T-cell (primary cell): ENCODE measurements around the gene RNF144A. TPM values are rescaled to one million over a fixed set of nuclear protein-coding genes. Genes with fewer than 3 reads are reported as not detected.

Experiments used
- ATAC-seq, 4 experiments: fragments of 200-7000 bp in 3 of 4; fragments of 150-1000 bp in 1 of 4; cut with Tn5 transposase; replicated peaks in 1 of 4; 1 replicate in 3 of 4; 2 replicates in 1 of 4; pipeline ENCODE4 v1.10.0; 2021; ENCODE audit warnings: moderate library complexity in 3 of 4, mild to moderate bottlenecking in 2 of 4, moderate number of reproducible peaks in 1 of 4
- CTCF ChIA-PET, 2 donors: fragments of 300-600 bp; sonication (Branson Sonifier 250); formaldehyde crosslinking; loops; one replicate each; lab custom pipeline; 2022; ENCODE audit warnings: antibody characterized with exemption in 2 of 2; lab: Charles Lee
- POLR2A ChIA-PET, 2 donors: fragments of 300-600 bp; sonication (Branson Sonifier 250); formaldehyde crosslinking; loops; one replicate each; lab custom pipeline; 2022; ENCODE audit warnings: antibody characterized with exemption in 2 of 2; lab: Charles Lee
- DNase-seq, 35 experiments: peaks; one replicate each; pipeline versions ENCODE4 v3.0.0 to v3.0.0-alpha.2; 2013 to 2023
- H3K27ac ChIP-seq: one replicate; pipeline ENCODE4 v1.5.1; 2013; ENCODE audit warnings: low read length
- H3K27me3 ChIP-seq, 2 experiments: replicated peaks in 1 of 2; 1 replicate in 1 of 2; 2 replicates in 1 of 2; pipeline versions ENCODE4 v1.6.1 to v1.7.0; 2013; ENCODE audit warnings: low read length in 1 of 2, mixed read lengths in 1 of 2; ENCODE audit not compliant: control insufficient read depth in 2 of 2, insufficient read depth in 2 of 2; ENCODE audit errors: extremely low read depth in 1 of 2
- H3K36me3 ChIP-seq, 2 donors: 1 replicate in 1 of 2; 2 replicates in 1 of 2; pipeline versions ENCODE4 v1.6.1 to v1.7.0; 2013; ENCODE audit warnings: low read length in 1 of 2; ENCODE audit not compliant: control insufficient read depth in 2 of 2, insufficient read depth in 1 of 2; ENCODE audit errors: extremely low read depth in 1 of 2
- H3K4me1 ChIP-seq, 2 experiments: 1 replicate in 1 of 2; 2 replicates in 1 of 2; pipeline versions ENCODE4 v1.6.1 to v1.7.0; 2013; ENCODE audit warnings: low read length in 2 of 2, mixed read lengths in 1 of 2; ENCODE audit not compliant: insufficient read depth in 2 of 2, control insufficient read depth in 1 of 2; ENCODE audit errors: extremely low read depth in 1 of 2
- H3K4me3 ChIP-seq, 2 donors: 1 replicate in 1 of 2; 2 replicates in 1 of 2; pipeline versions ENCODE4 v1.5.1 to v1.7.0; 2013; ENCODE audit warnings: mild to moderate bottlenecking in 2 of 2, low read length in 1 of 2, moderate library complexity in 1 of 2; ENCODE audit not compliant: control insufficient read depth in 1 of 2; ENCODE audit errors: extremely low read depth in 1 of 2
- H3K9me3 ChIP-seq: 2 replicates; pipeline ENCODE4 v1.7.0; 2013
- H3K27ac Mint-ChIP-seq, 2 donors: one replicate each; pipeline ENCODE4 v1.8.0; 2020 to 2021; ENCODE audit warnings: mild to moderate bottlenecking in 2 of 2, mixed read lengths in 2 of 2
- H3K27me3 Mint-ChIP-seq, 2 donors: one replicate each; pipeline ENCODE4 v1.8.0; 2021 to 2022; ENCODE audit warnings: mixed read lengths in 2 of 2
- H3K36me3 Mint-ChIP-seq: one replicate; pipeline ENCODE4 v1.8.0; 2021; ENCODE audit warnings: mixed read lengths
- H3K4me1 Mint-ChIP-seq, 3 donors: one replicate each; pipeline ENCODE4 v1.8.0; 2020 to 2022; ENCODE audit warnings: mixed read lengths in 3 of 3, mild to moderate bottlenecking in 1 of 3
- H3K4me3 Mint-ChIP-seq, 3 donors: one replicate each; pipeline ENCODE4 v1.8.0; 2020 to 2022; ENCODE audit warnings: mild to moderate bottlenecking in 3 of 3, mixed read lengths in 3 of 3, moderate library complexity in 3 of 3
- H3K9me3 Mint-ChIP-seq, 3 donors: one replicate each; pipeline ENCODE4 v1.8.0; 2020 to 2022; ENCODE audit warnings: mixed read lengths in 3 of 3
- WGBS: methylation state at CpG from one replicate; pipeline ENCODE4 v1.1.5; 2013; ENCODE audit warnings: missing lambda C conversion rate; ENCODE audit not compliant: insufficient coverage; 5-methylcytosine and 5-hydroxymethylcytosine counted together
- total RNA-seq, 35 experiments: library from RNA in 6 of 35; stranded (reverse) in 6 of 35; fragments of 120-200 nt in 1 of 35; gene quantifications; one replicate each; pipeline versions ENCODE4 v1.2.1 to v1.2.4 and lab custom pipeline; 2013 to 2026

Gene RNF144A
- total RNA-seq, 5 donors from 2014 or later (not counting 1 experiment from before 2014, with no cell fraction given), result 46.3 to 93.1 (median 79.9) TPM

- Histone ChIP-seq H3K4me1 (peaks cover 0 to 8% of the 10 kb centered on the region in 2 experiments), H3K36me3 (peaks cover 7 to 27% of the 10 kb centered on the region in 2 donors), H3K27ac (no peak overlapping the region), H3K4me3 (no peak overlapping the region), H3K27me3 (no peaks in the 10 kb centered on the region), H3K9me3 (no peaks in the 10 kb centered on the region)
- H3K27ac Mint-ChIP-seq, result peak overlapping the region in 1 of 2 donors; percentile 46
- H3K36me3 Mint-ChIP-seq, result peaks cover 24% of the 10 kb centered on the region
- ATAC-seq (no peak), DNase-seq (no peak)
- H3K4me1 Mint-ChIP-seq, result peaks cover 36 to 42% (median 40%) of the 10 kb centered on the region in 3 donors
- CTCF ChIA-PET, result interaction anchor here (0.7 to 2.3 kb wide), 10 partner anchors 10 to 190 kb away, joined by 3 to 28 read pairs (median 3); no protein-coding TSS in a partner anchor
- POLR2A ChIA-PET, result no interaction called here
- H3K27me3 Mint-ChIP-seq, result no peaks in the 10 kb centered on the region
- no peak overlapping the region for H3K4me3 Mint-ChIP-seq
- H3K9me3 Mint-ChIP-seq, result no peaks in the 10 kb centered on the region
- WGBS, result 79% methylated on average over 6 of the region's 12 CpGs
Observed at GRCh38 chr2:7015007-7015950, 98.1 kb downstream of the RNF144A start.

GRCh38 chr2:7016148-7016547 is 98.9 kb downstream of the RNF144A start:
- Histone ChIP-seq H3K9me3 (no peaks in the 10 kb centered on the region), H3K36me3 (peaks cover 16 to 36% of the 10 kb centered on the region in 2 donors), H3K4me3 (no peak overlapping the region), H3K27ac (no peak overlapping the region), H3K27me3 (no peaks in the 10 kb centered on the region), H3K4me1 (peaks cover 0 to 8% of the 10 kb centered on the region in 2 experiments)
- ChIA-PET CTCF (interaction anchor here (0.7 to 1.5 kb wide), 4 partner anchors 11 to 120 kb away, joined by 3 to 7 read pairs (median 4); no protein-coding TSS in a partner anchor), POLR2A (interaction anchor here in 1 of 2 donors (0.7 kb wide), 1 partner anchor 1826 kb away, joined by 6 read pairs; no protein-coding TSS in a partner anchor)
- no peak for DNase-seq
- Mint-ChIP-seq H3K4me1 (peaks cover 34 to 36% (median 35%) of the 10 kb centered on the region in 3 donors), H3K36me3 (peaks cover 33% of the 10 kb centered on the region), H3K9me3 (no peaks in the 10 kb centered on the region), H3K27ac (no peak overlapping the region), H3K27me3 (no peaks in the 10 kb centered on the region), H3K4me3 (no peak overlapping the region)
- no peak for ATAC-seq
- 90% methylated on average over 2 of the region's 3 CpGs for WGBS

GRCh38 chr2:7016601-7017211 is 99.5 kb downstream of the RNF144A start:
- Mint-ChIP-seq H3K4me1 (peaks cover 29 to 32% (median 30%) of the 10 kb centered on the region in 3 donors), H3K27me3 (no peaks in the 10 kb centered on the region), H3K36me3 (peaks cover 38% of the 10 kb centered on the region), H3K27ac (no peak overlapping the region), H3K4me3 (no peak overlapping the region), H3K9me3 (no peaks in the 10 kb centered on the region)
- H3K27ac ChIP-seq, result no peak overlapping the region
- 83% methylated on average over 3 of the region's 11 CpGs for WGBS
- no peak overlapping the region for H3K4me3 ChIP-seq
- no peaks in the 10 kb centered on the region for H3K27me3 ChIP-seq
- H3K36me3 ChIP-seq, result peaks cover 16 to 41% of the 10 kb centered on the region in 2 donors
- ChIA-PET POLR2A (interaction anchor here in 1 of 2 donors (0.7 kb wide), 1 partner anchor 1826 kb away, joined by 6 read pairs; no protein-coding TSS in a partner anchor), CTCF (interaction anchor here (0.7 to 1.5 kb wide), 5 partner anchors 12 to 1654 kb away, joined by 3 to 7 read pairs (median 3); no protein-coding TSS in a partner anchor)
- ATAC-seq, result no peak
- peaks cover 0 to 8% of the 10 kb centered on the region in 2 experiments for H3K4me1 ChIP-seq
- DNase-seq, result no peak
- H3K9me3 ChIP-seq, result no peaks in the 10 kb centered on the region

GRCh38 chr2:7017671-7018281 is 100.6 kb downstream of the RNF144A start:
- CTCF ChIA-PET, result interaction anchor here in 1 of 2 donors (0.7 kb wide), 1 partner anchor 1652 kb away, joined by 3 read pairs; no protein-coding TSS in a partner anchor
- Histone ChIP-seq H3K9me3 (no peaks in the 10 kb centered on the region), H3K27ac (no peak overlapping the region), H3K36me3 (peaks cover 13 to 47% of the 10 kb centered on the region in 2 donors), H3K27me3 (no peaks in the 10 kb centered on the region), H3K4me3 (no peak overlapping the region), H3K4me1 (peaks cover 0 to 8% of the 10 kb centered on the region in 2 experiments)
- no peak for ATAC-seq
- Mint-ChIP-seq H3K4me3 (no peak overlapping the region), H3K4me1 (peaks cover 19 to 21% (median 20%) of the 10 kb centered on the region in 3 donors), H3K9me3 (no peaks in the 10 kb centered on the region), H3K36me3 (peaks cover 45% of the 10 kb centered on the region), H3K27ac (no peak overlapping the region), H3K27me3 (no peaks in the 10 kb centered on the region)
- 95% methylated on average over 13 of the region's 14 CpGs for WGBS
- POLR2A ChIA-PET, result no interaction called here
- DNase-seq, result no peak

- Mint-ChIP-seq H3K36me3 (peaks cover 51% of the 10 kb centered on the region), H3K27me3 (no peaks in the 10 kb centered on the region), H3K27ac (no peak overlapping the region), H3K9me3 (no peaks in the 10 kb centered on the region), H3K4me3 (no peak overlapping the region), H3K4me1 (peaks cover 14 to 16% (median 16%) of the 10 kb centered on the region in 3 donors)
- POLR2A ChIA-PET, result no interaction called here
- H3K9me3 ChIP-seq, result no peaks in the 10 kb centered on the region
- H3K4me1 ChIP-seq, result peaks cover 0 to 8% of the 10 kb centered on the region in 2 experiments
- CTCF ChIA-PET, result interaction anchor here in 1 of 2 donors (0.6 kb wide), 1 partner anchor 100 kb away, joined by 4 read pairs; no protein-coding TSS in a partner anchor
- peaks cover 13 to 52% of the 10 kb centered on the region in 2 donors for H3K36me3 ChIP-seq
- WGBS, result 93% methylated on average over 9 of the region's 12 CpGs
- no peak overlapping the region for H3K27ac ChIP-seq
- ATAC-seq (no peak), DNase-seq (no peak)
- H3K27me3 ChIP-seq, result no peaks in the 10 kb centered on the region
- H3K4me3 ChIP-seq, result no peak overlapping the region
Observed at GRCh38 chr2:7018282-7018701, 101.1 kb downstream of the RNF144A start.
